ENCODE results near the gene ALPG.
"Not testable (repeated sequence)": the region's sequence is repeated elsewhere in the genome, so short reads cannot be mapped to it uniquely, and the experiment has no call there.

Gene ALPG

GRCh38 chr2:232382331-232383225 is 24.1 kb upstream of the ALPG start:
- no peak for ATAC-seq (ENCODE audit: insufficient read depth, low read depth)
- Histone ChIP-seq H3K4me3 (ENCODE audit: low read depth in 1 of 2, low read length in 2 of 2) (no peak overlapping the region), H3K79me2 (ENCODE audit: insufficient read depth, low read length) (no peaks in the 10 kb centered on the region), H3K27ac (ENCODE audit: low read length) (no peak overlapping the region), H2AFZ (ENCODE audit: low read depth, low read length) (no peak overlapping the region), H3K27me3 (ENCODE audit: insufficient read depth, low read length, poor library complexity) (no peaks in the 10 kb centered on the region), H3K36me3 (ENCODE audit: insufficient read depth, low read length) (no peaks in the 10 kb centered on the region), H3K4me1 (ENCODE audit: insufficient read depth, low read length) (no peaks in the 10 kb centered on the region), H3K9ac (ENCODE audit: low read depth, low read length) (no peak overlapping the region), H4K20me1 (ENCODE audit: insufficient read depth, low read length) (no peaks in the 10 kb centered on the region), H3K4me2 (ENCODE audit: insufficient read depth, low read length) (no peak overlapping the region), H3K9me3 (ENCODE audit: insufficient read depth, low read length, severe bottlenecking) (no peaks in the 10 kb centered on the region)
- TF ChIP-seq CTCF (IDR thresholded peaks at IDR 0.05; ENCODE audit: borderline replicate concordance, extremely low read depth, low read length, poor library complexity, severe bottlenecking) = no peak
- TF ChIP-seq EZH2 (IDR thresholded peaks at IDR 0.05; ENCODE audit: borderline replicate concordance, low read depth, low read length, severe bottlenecking) = no peak
- DNase-seq = no peak

- DNase-seq = no peak
- Histone ChIP-seq H3K27ac (ENCODE audit: low read length) (no peak overlapping the region), H3K4me1 (ENCODE audit: insufficient read depth, low read length) (no peaks in the 10 kb centered on the region), H3K27me3 (ENCODE audit: insufficient read depth, low read length, poor library complexity) (no peaks in the 10 kb centered on the region), H3K79me2 (ENCODE audit: insufficient read depth, low read length) (no peaks in the 10 kb centered on the region), H3K4me2 (ENCODE audit: insufficient read depth, low read length) (no peak overlapping the region), H2AFZ (ENCODE audit: low read depth, low read length) (no peak overlapping the region), H3K9me3 (ENCODE audit: insufficient read depth, low read length, severe bottlenecking) (no peaks in the 10 kb centered on the region), H4K20me1 (ENCODE audit: insufficient read depth, low read length) (no peaks in the 10 kb centered on the region), H3K9ac (ENCODE audit: low read depth, low read length) (no peak overlapping the region), H3K36me3 (ENCODE audit: insufficient read depth, low read length) (no peaks in the 10 kb centered on the region), H3K4me3 (ENCODE audit: low read depth in 1 of 2, low read length in 2 of 2) (no peak overlapping the region)
- TF ChIP-seq CTCF (IDR thresholded peaks at IDR 0.05; ENCODE audit: borderline replicate concordance, extremely low read depth, low read length, poor library complexity, severe bottlenecking) (no peak), EZH2 (IDR thresholded peaks at IDR 0.05; ENCODE audit: borderline replicate concordance, low read depth, low read length, severe bottlenecking) (no peak)
- no peak for ATAC-seq (ENCODE audit: insufficient read depth, low read depth)
These were observed 22.2 kb upstream of the ALPG start for GRCh38 chr2:232384466-232384865.

GRCh38 chr2:232385058-232385457 is 21.6 kb upstream of the ALPG start:
- H3K36me3 ChIP-seq (ENCODE audit: insufficient read depth, low read length); DNase-seq; ATAC-seq (ENCODE audit: insufficient read depth, low read depth); H3K4me1 ChIP-seq (ENCODE audit: insufficient read depth, low read length); H3K9me3 ChIP-seq (ENCODE audit: insufficient read depth, low read length, severe bottlenecking); H2AFZ ChIP-seq (ENCODE audit: low read depth, low read length); H3K4me3 ChIP-seq (ENCODE audit: low read depth in 1 of 2, low read length in 2 of 2); H3K79me2 ChIP-seq (ENCODE audit: insufficient read depth, low read length); H4K20me1 ChIP-seq (ENCODE audit: insufficient read depth, low read length); H3K27ac ChIP-seq (ENCODE audit: low read length); H3K4me2 ChIP-seq (ENCODE audit: insufficient read depth, low read length); H3K9ac ChIP-seq (ENCODE audit: low read depth, low read length); H3K27me3 ChIP-seq (ENCODE audit: insufficient read depth, low read length, poor library complexity): not testable (repeated sequence)

GRCh38 chr2:232385660-232386489 is 20.8 kb upstream of the ALPG start:
- Histone ChIP-seq H3K27ac (ENCODE audit: low read length) (no peak overlapping the region), H3K27me3 (ENCODE audit: insufficient read depth, low read length, poor library complexity) (peaks cover 6% of the 10 kb centered on the region), H3K4me1 (ENCODE audit: insufficient read depth, low read length) (no peaks in the 10 kb centered on the region), H2AFZ (ENCODE audit: low read depth, low read length) (no peak overlapping the region), H3K36me3 (ENCODE audit: insufficient read depth, low read length) (no peaks in the 10 kb centered on the region), H4K20me1 (ENCODE audit: insufficient read depth, low read length) (no peaks in the 10 kb centered on the region), H3K4me2 (ENCODE audit: insufficient read depth, low read length) (no peak overlapping the region), H3K79me2 (ENCODE audit: insufficient read depth, low read length) (no peaks in the 10 kb centered on the region), H3K9me3 (ENCODE audit: insufficient read depth, low read length, severe bottlenecking) (no peaks in the 10 kb centered on the region), H3K4me3 (ENCODE audit: low read depth in 1 of 2, low read length in 2 of 2) (no peak overlapping the region), H3K9ac (ENCODE audit: low read depth, low read length) (no peak overlapping the region)
- TF ChIP-seq EZH2 (IDR thresholded peaks at IDR 0.05; ENCODE audit: borderline replicate concordance, low read depth, low read length, severe bottlenecking) (no peak), CTCF (IDR thresholded peaks at IDR 0.05; ENCODE audit: borderline replicate concordance, extremely low read depth, low read length, poor library complexity, severe bottlenecking) (no peak)
- DNase-seq (no peak), ATAC-seq (ENCODE audit: insufficient read depth, low read depth) (no peak)

Data from DND-41 (cell line).